ENCODE data around the gene ALDH3B1. TPM values are rescaled to one million over a fixed set of nuclear protein-coding genes. Genes with fewer than 3 reads are reported as not detected.
A peak's percentile ranks its signal among the peaks of the same experiment; 100 is the strongest.

ALDH3B1 gene, protein sequence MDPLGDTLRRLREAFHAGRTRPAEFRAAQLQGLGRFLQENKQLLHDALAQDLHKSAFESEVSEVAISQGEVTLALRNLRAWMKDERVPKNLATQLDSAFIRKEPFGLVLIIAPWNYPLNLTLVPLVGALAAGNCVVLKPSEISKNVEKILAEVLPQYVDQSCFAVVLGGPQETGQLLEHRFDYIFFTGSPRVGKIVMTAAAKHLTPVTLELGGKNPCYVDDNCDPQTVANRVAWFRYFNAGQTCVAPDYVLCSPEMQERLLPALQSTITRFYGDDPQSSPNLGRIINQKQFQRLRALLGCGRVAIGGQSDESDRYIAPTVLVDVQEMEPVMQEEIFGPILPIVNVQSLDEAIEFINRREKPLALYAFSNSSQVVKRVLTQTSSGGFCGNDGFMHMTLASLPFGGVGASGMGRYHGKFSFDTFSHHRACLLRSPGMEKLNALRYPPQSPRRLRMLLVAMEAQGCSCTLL
- total RNA-seq (2012; rRNA removed) (11.8 and 11.9 TPM in 2 replicates), polyA plus RNA-seq (2012; rRNA removed) (22.8 and 28.5 TPM in 2 replicates), Bru-seq, nascent RNA (percentile 56 among the genes with signal in this experiment), BruChase-seq, experiment 1, labeled RNA remaining after a 6-hour chase (percentile 60 among the genes with signal in this experiment), BruChase-seq, experiment 2, labeled RNA remaining after a 2-hour chase (percentile 61 among the genes with signal in this experiment)
- 18.0 and 34.9 TPM in 2 replicates for polyA plus RNA-seq (2012; cell fraction: cytosol; rRNA removed)
- 29.6 and 66.4 TPM in 2 replicates for polyA plus RNA-seq (2012; cell fraction: nucleus; rRNA removed; ENCODE audit: low replicate concordance)
- long read RNA-seq, transcript ALDH3B1-201 (10 exons, 2,786 nt), result major isoform, 9 of 25 reads
- long read RNA-seq, partial matches to known transcripts, result 5 of 25 reads
- long read RNA-seq, other reads (novel, unspliced or antisense), result 10 of 25 reads

DNA sequence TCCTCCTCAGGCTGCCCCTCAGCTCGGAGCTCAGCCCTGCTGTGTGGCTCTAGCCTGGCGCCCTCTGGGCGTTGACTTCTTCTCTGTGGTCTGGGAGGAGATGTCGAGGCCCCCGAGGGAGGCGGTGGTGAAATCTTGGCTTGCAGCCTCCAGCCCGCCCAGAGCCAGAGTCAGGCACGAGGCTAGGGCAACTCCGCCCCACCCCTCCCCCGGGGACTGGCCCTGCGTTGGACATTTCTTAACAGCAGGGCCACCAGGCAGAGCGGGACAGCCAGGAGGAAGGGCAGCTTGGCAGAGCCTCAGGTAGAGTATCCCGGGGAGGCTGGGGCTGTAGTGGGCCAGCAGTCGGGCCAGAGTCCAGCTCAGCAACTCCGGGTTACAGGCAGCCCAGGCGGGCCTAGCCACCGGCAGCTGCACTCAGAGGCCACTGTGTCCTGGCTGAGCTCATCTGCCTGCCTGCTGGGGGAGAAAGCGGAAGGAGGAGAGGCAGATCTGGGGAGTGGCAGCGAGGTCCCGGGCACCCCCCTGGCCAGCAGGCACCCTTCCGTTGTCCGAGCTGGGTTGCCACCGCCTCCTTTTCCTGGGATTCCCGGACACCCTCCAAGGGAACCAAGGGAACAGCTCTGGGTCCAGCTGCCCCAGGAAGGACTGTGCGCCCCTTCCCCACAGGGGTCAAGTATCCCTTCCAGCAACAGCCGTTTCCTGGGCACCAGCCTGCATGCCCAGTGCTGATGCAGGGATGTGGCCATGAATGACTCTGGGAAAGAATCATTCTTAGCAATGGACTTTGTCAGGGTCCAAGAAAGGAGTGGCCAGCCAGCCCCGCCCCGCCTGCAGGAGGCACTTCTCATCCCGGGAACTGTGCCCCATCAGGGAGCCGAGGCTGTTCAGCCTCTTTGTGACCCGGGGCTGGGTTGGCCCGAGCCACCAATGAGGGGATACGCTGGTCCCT lies at the start of gene ALDH3B1:
ALDH3B1 (plus strand) TSS at position 238 of the 952 bp plus-strand sequence. CDS start 4,971 bp downstream, outside the sequence.
- H3K56ac ChIP-seq (ENCODE audit: extremely low read depth, insufficient read depth, low read length), result peak within 1 kb of the TSS; percentile 74
- peak within 1 kb of the TSS; percentile 90 for H2AFZ ChIP-seq (replicated peaks; ENCODE audit: low read length, poor library complexity)
- H3K27me3 ChIP-seq (ENCODE audit: control insufficient read depth, insufficient read depth, low read length), result no peaks in the 10 kb centered on the region
- H3K79me1 ChIP-seq (ENCODE audit: low read depth in 1 of 2, low read length in 2 of 2), result peaks cover 23 to 45% of the 10 kb centered on the region in 2 experiments; a peak in 3 of 4 replicates
- H3K23ac ChIP-seq (ENCODE audit: low read depth, low read length), result peak within 1 kb of the TSS; percentile 96
- H2BK120ac ChIP-seq (ENCODE audit: low read depth, low read length), result peak within 1 kb of the TSS; percentile 98
- in situ Hi-C loops (cut with MboI; ENCODE audit: low sequenced_read_pairs), result no loop called here
- H3K9me3 ChIP-seq (ENCODE audit: control insufficient read depth, insufficient read depth, low read length), result no peaks in the 10 kb centered on the region
- DNase-seq (peak; percentile 70), ATAC-seq (ENCODE audit: low read depth) (peak; percentile 59)
- H2AK9ac ChIP-seq (replicated peaks; ENCODE audit: low read depth, low read length, poor library complexity), result peak within 1 kb of the TSS; percentile 100
- peak within 1 kb of the TSS; percentile 89 for H2BK5ac ChIP-seq (ENCODE audit: low read depth, low read length, poor library complexity, severe bottlenecking)
- ChIA-PET CTCF (interaction anchor here (0.9 kb wide), 1 partner anchor 15 kb away, joined by 3 read pairs; no protein-coding TSS in a partner anchor), POLR2A (ENCODE audit: unreplicated experiment) (interaction anchor here (0.9 kb wide), 1 partner anchor 28 kb away, joined by 4 read pairs; the partner anchor contains the start of gene TCIRG1)
- peak within 1 kb of the TSS; percentile 100 for H4K91ac ChIP-seq (ENCODE audit: insufficient read depth, low read depth, low read length)
- dilution Hi-C loops (cut with HindIII; ENCODE audit: low sequenced_read_pairs, unreplicated experiment), result no loop called here
- BruUV-seq (replicated peaks), result no TSS peak
- WGBS, 2 experiments (ENCODE audit: extremely low coverage in 2 of 2, insufficient read length in 1 of 2), result 0% methylated on average over 7 of the region's 33 CpGs; no CpG with 5 or more reads in 1 of the 2 experiments
- intact Hi-C loops (cut with micrococcal nuclease), result loop anchor here (5.0 kb wide), 2 partner anchors 107 to 197 kb away; no protein-coding TSS in a partner anchor
- H3K18ac ChIP-seq (ENCODE audit: low read depth, low read length), result peak within 1 kb of the TSS; percentile 62
- peak within 1 kb of the TSS; percentile 42 for H3K4me3 ChIP-seq (ENCODE audit: insufficient read depth, low read depth, low read length)
- H4K5ac ChIP-seq (ENCODE audit: low read depth, low read length), result peak within 1 kb of the TSS; percentile 75
- peaks cover 44% of the 10 kb centered on the region for H3K4me1 ChIP-seq (ENCODE audit: control insufficient read depth, insufficient read depth, low read length)
- H3K9ac ChIP-seq (ENCODE audit: low read depth, low read length), result peak within 1 kb of the TSS; percentile 71
- peak within 1 kb of the TSS; percentile 100 for H2AK5ac ChIP-seq (ENCODE audit: low read depth, low read length)
- peak within 1 kb of the TSS; percentile 65 for H2BK20ac ChIP-seq (ENCODE audit: low read depth, low read length)
- H4K8ac ChIP-seq (ENCODE audit: low read depth in 2 of 2, low read length in 2 of 2), result peak within 1 kb of the TSS; percentile 92 to 99
- peak within 1 kb of the TSS; percentile 83 for H3K4me2 ChIP-seq (ENCODE audit: low read depth, low read length)
- peak within 1 kb of the TSS; percentile 88 for H3K27ac ChIP-seq (ENCODE audit: insufficient read depth, low read length)
- H3K4ac ChIP-seq (ENCODE audit: low read depth, low read length), result peak within 1 kb of the TSS; percentile 100
- peak within 1 kb of the TSS; percentile 97 for H3K14ac ChIP-seq (replicated peaks; ENCODE audit: low read depth, low read length)
- H4K20me1 ChIP-seq (ENCODE audit: insufficient read depth, low read length), result no peaks in the 10 kb centered on the region
- H3K9me1 ChIP-seq (ENCODE audit: insufficient read depth, low read length), result peaks cover 35% of the 10 kb centered on the region
- no peaks in the 10 kb centered on the region for H3K36me3 ChIP-seq (ENCODE audit: control insufficient read depth, insufficient read depth, low read length)
- peak within 1 kb of the TSS; percentile 94; the same call in 2 of the 3 replicates for H2BK15ac ChIP-seq (ENCODE audit: low read depth, low read length)
- TF ChIP-seq POLR2A (IDR thresholded peaks at IDR 0.05; ENCODE audit: low read depth, low read length) (peak; percentile 32), MAZ (IDR thresholded peaks at IDR 0.05; ENCODE audit: borderline replicate concordance, low read depth, low read length) (peak; percentile 65; the same call in 1 of the 2 replicates), MAFK (IDR thresholded peaks at IDR 0.05; ENCODE audit: low read depth, low read length) (no peak), CEBPB (IDR thresholded peaks at IDR 0.05; ENCODE audit: low read depth, low read length) (peak; percentile 72), ELK1 (IDR thresholded peaks at IDR 0.05; ENCODE audit: borderline replicate concordance, low read depth, low read length) (no peak), MXI1 (IDR thresholded peaks at IDR 0.05; ENCODE audit: borderline replicate concordance, low read depth, low read length) (peak; percentile 38; the same call in 1 of the 2 replicates), SMC3 (IDR thresholded peaks at IDR 0.05; ENCODE audit: low read depth, low read length) (no peak), CHD1 (IDR thresholded peaks at IDR 0.05; ENCODE audit: low read depth, low read length) (no peak)
- TF ChIP-seq, protein P1, sequence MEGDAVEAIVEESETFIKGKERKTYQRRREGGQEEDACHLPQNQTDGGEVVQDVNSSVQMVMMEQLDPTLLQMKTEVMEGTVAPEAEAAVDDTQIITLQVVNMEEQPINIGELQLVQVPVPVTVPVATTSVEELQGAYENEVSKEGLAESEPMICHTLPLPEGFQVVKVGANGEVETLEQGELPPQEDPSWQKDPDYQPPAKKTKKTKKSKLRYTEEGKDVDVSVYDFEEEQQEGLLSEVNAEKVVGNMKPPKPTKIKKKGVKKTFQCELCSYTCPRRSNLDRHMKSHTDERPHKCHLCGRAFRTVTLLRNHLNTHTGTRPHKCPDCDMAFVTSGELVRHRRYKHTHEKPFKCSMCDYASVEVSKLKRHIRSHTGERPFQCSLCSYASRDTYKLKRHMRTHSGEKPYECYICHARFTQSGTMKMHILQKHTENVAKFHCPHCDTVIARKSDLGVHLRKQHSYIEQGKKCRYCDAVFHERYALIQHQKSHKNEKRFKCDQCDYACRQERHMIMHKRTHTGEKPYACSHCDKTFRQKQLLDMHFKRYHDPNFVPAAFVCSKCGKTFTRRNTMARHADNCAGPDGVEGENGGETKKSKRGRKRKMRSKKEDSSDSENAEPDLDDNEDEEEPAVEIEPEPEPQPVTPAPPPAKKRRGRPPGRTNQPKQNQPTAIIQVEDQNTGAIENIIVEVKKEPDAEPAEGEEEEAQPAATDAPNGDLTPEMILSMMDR (conservative IDR thresholded peaks at IDR 0.05; ENCODE audit: low read depth, low read length), result 0 out of 2 replicates have a peak, but pooled peaks have one; percentile 9

Data from IMR-90 (cell line).